Measurements from ENCODE around the gene CHRM5. TPM values are rescaled to one million over a fixed set of nuclear protein-coding genes. Genes with fewer than 3 reads are reported as not detected.

The CHRM5 gene
- total and polyA plus RNA-seq, 9 of the 15 experiments (the other 6 are each of a cell fraction or from before 2014, with no cell fraction given) = not detected

GRCh38 chr15:34079904-34080303 lies 111.6 kb downstream of the CHRM5 start (continued):
- TF ChIP-seq FUS (optimal IDR thresholded peaks at IDR 0.05; ENCODE audit: low read depth, low read length) (no peak), ZNF586 (CRISPR knock-in tag; conservative IDR thresholded peaks at IDR 0.05) (no peak), ARID3A (IDR thresholded peaks at IDR 0.05; ENCODE audit: borderline replicate concordance, low read depth, low read length) (no peak), ZNF239 (CRISPR knock-in tag; IDR thresholded peaks at IDR 0.05) (peak; percentile 95), SMARCE1 (IDR thresholded peaks at IDR 0.05) (peak; percentile 81; the same call in 1 of the 2 replicates), HES1 (IDR thresholded peaks at IDR 0.05; ENCODE audit: low read depth) (peak; percentile 57; the same call in 1 of the 2 replicates), POLR2G (IDR thresholded peaks at IDR 0.05; ENCODE audit: low read depth, low read length) (no peak), STAG1 (CRISPR knock-in tag; IDR thresholded peaks at IDR 0.05; ENCODE audit: borderline replicate concordance) (no peak), CREM (IDR thresholded peaks at IDR 0.05; ENCODE audit: low read depth) (no peak), HCFC1 (IDR thresholded peaks at IDR 0.05; ENCODE audit: low read depth, low read length) (no peak), GTF2F1 (IDR thresholded peaks at IDR 0.05; ENCODE audit: low read depth, low read length) (no peak), SMARCA4 (IDR thresholded peaks at IDR 0.05) (peak; percentile 83), TOE1 (IDR thresholded peaks at IDR 0.05; ENCODE audit: borderline replicate concordance) (no peak), TOE1 (CRISPR knock-in tag; IDR thresholded peaks at IDR 0.05; ENCODE audit: borderline replicate concordance, low read depth) (no peak), ETS2 (tag; IDR thresholded peaks at IDR 0.05; ENCODE audit: borderline replicate concordance, poor library complexity, severe bottlenecking) (no peak), NEUROD1 (IDR thresholded peaks at IDR 0.05; ENCODE audit: borderline replicate concordance, low read depth, low read length, partially characterized antibody) (no peak), ZBTB17 (CRISPR knock-in tag; IDR thresholded peaks at IDR 0.05) (no peak), ZNF785 (CRISPR knock-in tag; IDR thresholded peaks at IDR 0.05) (no peak), KAT8 (IDR thresholded peaks at IDR 0.05; ENCODE audit: low read depth) (no peak), RFX7 (CRISPR knock-in tag; IDR thresholded peaks at IDR 0.05) (no peak), RB1 (IDR thresholded peaks at IDR 0.05; ENCODE audit: low read depth) (no peak), ZNF124 (CRISPR knock-in tag; IDR thresholded peaks at IDR 0.05) (no peak), DPF2 (IDR thresholded peaks at IDR 0.05) (peak; percentile 76; the same call in 1 of the 2 replicates), ZC3H8 (IDR thresholded peaks at IDR 0.05) (no peak), MEIS2 (IDR thresholded peaks at IDR 0.05; ENCODE audit: partially characterized antibody) (peak; percentile 75), ARHGAP35 (IDR thresholded peaks at IDR 0.05; ENCODE audit: partially characterized antibody) (no peak), TCF15 (CRISPR knock-in tag; IDR thresholded peaks at IDR 0.05) (no peak), FOSL1 (tag; conservative IDR thresholded peaks at IDR 0.05) (peak; percentile 12; the same call in 1 of the 2 replicates), MTF1 (CRISPR knock-in tag; IDR thresholded peaks at IDR 0.05; ENCODE audit: borderline replicate concordance) (no peak)
- TF ChIP-seq, protein P1, sequence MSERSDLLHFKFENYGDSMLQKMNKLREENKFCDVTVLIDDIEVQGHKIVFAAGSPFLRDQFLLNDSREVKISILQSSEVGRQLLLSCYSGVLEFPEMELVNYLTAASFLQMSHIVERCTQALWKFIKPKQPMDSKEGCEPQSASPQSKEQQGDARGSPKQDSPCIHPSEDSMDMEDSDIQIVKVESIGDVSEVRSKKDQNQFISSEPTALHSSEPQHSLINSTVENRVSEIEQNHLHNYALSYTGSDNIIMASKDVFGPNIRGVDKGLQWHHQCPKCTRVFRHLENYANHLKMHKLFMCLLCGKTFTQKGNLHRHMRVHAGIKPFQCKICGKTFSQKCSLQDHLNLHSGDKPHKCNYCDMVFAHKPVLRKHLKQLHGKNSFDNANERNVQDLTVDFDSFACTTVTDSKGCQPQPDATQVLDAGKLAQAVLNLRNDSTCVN (CRISPR knock-in tag; IDR thresholded peaks at IDR 0.05) = no peak

Measured in K562 (cell line).